NCI-H2196 treated with DMSO at 0.1 percent for 48 hours (cell line): ENCODE results near the gene ZKSCAN7.
"Not testable (repeated sequence)": the region's sequence is repeated elsewhere in the genome, so short reads cannot be mapped to it uniquely, and the experiment has no call there.

ENCODE experiments used
- DNase-seq: peaks from one replicate; lab custom pipeline; 2025; ENCODE audit not compliant: unreplicated experiment; lab: John Stamatoyannopoulos, UW

The ZKSCAN7 gene

GRCh38 chr3:44554626-44555592, at the start of gene ZKSCAN7:
Gene ZKSCAN7 (plus strand): TSS chr3:44555193. CDS start chr3:44557048, 1,855 bp downstream.
- DNase-seq: no peak

DNA sequence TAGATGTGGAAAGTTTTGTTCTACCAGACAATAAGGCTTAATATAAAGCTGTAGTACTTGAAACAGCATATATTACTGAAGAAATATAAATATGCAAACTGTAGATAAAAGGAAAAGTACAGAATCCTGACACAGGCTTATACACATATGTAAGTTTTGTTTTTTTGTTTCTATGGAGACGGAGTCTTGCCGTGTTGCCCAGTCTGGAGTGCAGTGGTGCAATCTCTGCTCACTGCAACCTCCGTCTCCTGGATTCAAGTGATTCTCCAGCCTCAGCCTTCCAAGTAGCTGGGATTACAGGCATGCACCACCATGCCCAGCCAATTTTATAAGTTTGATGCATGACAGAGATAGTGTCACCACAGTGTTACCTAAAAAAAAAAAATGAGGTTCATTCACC, 48.4 kb upstream of the ZKSCAN7 start:
- DNase-seq: no peak

GRCh38 chr3:44506961-44507360, 48.0 kb upstream of the ZKSCAN7 start:
- DNase-seq: no peak

DNA sequence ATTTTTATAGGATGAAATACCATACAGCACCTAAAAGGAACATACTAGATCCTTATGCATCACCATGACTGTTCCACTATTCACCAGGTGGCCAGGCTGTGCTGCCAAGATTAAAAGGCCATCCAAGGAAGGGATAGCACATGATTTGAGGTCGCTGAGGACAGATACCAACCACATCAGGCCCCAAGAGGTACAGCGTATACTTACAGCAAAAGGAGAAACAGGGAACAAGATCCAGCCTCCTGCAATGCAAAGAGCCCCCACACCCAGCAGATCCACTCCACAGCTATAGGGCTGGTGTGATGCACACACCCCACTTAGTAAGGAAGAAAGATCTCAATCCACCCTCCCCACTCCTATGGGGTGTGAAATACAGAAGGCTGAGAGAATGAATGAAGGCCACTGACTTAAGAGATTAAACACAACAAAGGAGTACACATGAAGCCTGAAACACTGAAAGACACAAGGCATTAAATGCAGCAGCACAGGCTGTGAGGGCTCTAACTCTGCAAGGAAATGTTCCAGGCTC, 45.5 kb upstream of the ZKSCAN7 start:
- no peak for DNase-seq

DNA sequence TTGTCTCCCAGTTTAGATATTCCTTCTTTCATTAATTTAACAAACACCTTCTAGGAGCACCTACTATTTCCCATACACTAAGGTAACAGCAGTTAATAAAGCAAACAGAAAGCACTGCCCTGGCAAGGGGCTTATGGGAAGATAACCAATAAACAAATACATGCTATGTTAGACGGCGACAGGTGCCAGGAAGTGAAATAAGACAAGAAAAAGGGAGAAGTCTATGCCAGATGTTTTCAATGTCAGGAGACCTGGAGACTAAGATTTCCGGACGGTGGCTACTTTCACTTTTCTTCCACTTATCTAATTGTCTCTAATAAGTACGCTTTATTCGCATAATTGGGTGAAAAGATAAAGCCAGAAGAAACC, 45.0 kb upstream of the ZKSCAN7 start:
- no peak for DNase-seq

DNA sequence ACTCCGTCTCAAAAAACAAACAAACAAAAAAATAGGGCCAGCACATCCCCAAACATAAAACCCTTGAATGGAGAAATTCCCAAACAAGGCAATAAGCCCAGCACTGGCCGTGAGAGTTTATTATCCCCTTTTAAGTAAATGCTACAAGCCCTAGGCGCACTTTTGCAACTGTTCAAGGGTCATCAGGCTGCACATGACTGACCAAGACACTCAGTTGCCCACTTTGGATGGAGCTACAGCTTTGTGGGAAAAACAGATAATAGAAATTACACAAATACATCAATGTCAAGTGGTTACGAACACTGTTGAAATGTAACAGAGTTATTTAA, 43.8 kb upstream of the ZKSCAN7 start:
- DNase-seq: no peak

GRCh38 chr3:44513513-44513912, 41.5 kb upstream of the ZKSCAN7 start:
- no peak for DNase-seq

- DNase-seq: no peak
These were observed 38.8 kb upstream of the ZKSCAN7 start for GRCh38 chr3:44516230-44516629.

- DNase-seq: no peak
These were observed 36.2 kb upstream of the ZKSCAN7 start for GRCh38 chr3:44518782-44519156.

- no peak for DNase-seq
These were observed 33.3 kb upstream of the ZKSCAN7 start for GRCh38 chr3:44521721-44522120.

DNA sequence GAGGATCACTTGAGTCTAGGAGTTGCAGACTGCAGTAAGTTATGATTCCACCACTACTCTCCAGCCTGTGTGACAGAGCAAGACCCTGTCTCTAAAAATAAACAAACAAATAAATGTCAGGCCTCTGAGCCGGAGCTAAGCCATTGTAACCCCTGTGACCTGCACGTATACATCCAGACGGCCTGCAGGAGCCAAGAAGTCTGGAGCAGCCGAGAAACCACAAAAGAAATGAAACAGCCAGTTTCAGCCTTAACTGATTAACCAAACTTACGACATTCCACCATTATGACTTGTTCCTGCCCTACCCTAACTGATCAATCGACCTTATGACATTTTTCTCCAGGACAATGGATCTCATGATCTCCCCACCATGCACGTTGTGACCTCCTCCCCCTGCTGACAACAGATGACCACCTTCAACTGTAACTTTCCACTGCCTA, 32.5 kb upstream of the ZKSCAN7 start:
- no peak for DNase-seq

GRCh38 chr3:44525060-44525459, 29.9 kb upstream of the ZKSCAN7 start:
- no peak for DNase-seq

DNA sequence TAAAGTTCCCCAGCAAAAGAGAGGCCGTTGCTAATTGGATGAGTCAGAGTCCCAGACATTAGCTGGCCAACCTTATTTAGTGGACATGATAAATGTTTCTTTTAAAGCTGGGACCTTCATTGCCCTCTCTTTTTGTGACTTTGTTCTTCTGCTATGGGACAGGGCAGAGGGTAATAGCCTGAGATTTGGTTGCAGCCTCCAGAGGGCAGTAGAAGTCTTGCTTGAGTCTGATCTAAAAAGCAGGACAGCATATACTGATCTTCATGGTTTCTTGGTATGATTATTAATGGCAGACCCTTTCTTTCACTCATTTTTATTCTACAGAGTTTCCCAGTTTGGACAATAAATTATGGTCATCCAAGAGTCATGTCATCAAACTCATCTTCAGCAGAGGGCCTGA, 25.1 kb upstream of the ZKSCAN7 start:
- DNase-seq: no peak

GRCh38 chr3:44530911-44531310, 24.1 kb upstream of the ZKSCAN7 start:
- DNase-seq: no peak

DNA sequence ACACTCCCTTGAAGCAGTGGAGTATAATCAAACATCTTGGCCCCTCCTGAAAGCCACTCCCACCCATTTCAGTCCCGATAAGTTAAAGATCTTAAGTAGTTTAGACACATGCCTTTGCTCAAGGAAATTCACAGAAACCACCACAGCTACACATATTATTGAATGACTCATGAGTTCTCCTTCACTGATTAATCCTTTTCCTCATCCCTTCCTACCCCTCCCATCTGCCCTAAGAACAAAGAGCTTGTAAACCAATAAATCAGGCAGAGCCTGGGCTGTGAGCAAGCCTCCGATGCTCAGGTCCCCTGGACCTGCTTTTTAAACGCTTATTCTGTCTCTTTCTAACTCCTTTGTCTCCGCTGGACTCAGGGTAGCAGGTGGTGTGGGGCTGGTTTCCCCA, 20.3 kb upstream of the ZKSCAN7 start:
- DNase-seq: not testable (repeated sequence)

- no peak for DNase-seq
These were observed 19.6 kb upstream of the ZKSCAN7 start for GRCh38 chr3:44535364-44535763.

DNA sequence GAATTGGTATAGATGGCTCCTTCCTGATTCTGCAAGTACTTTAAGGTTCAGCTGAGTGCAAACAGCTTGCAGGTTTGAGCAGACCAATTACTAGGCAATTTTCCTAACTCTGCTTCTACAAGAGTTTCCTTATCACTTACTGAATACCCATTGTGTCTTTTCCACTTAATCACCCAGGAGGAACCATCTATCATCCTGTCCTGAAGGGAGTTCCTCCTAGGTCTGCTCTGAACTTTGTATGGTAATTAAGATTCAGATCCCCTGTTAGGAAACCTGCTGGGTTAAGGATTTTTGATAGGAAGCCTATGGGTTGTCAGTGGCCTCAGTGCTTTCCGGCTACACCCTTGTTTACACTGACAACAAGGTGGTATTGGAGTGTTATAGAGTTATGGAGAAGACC, 10.2 kb upstream of the ZKSCAN7 start:
- DNase-seq: not testable (repeated sequence)

GRCh38 chr3:44555723-44556122, 730 bp downstream of the ZKSCAN7 start:
- DNase-seq: no peak

GRCh38 chr3:44557074-44557473, 2.1 kb downstream of the ZKSCAN7 start:
- no peak for DNase-seq

GRCh38 chr3:44561076-44561475, 6.1 kb downstream of the ZKSCAN7 start:
- no peak for DNase-seq

GRCh38 chr3:44562147-44562546, 7.2 kb downstream of the ZKSCAN7 start:
- DNase-seq: no peak

- no peak for DNase-seq
These were observed 13.6 kb downstream of the ZKSCAN7 start for GRCh38 chr3:44568561-44568960.

GRCh38 chr3:44571024-44571423, 16.0 kb downstream of the ZKSCAN7 start:
- DNase-seq: no peak
